WERI-Rb-1 (cell line): Measurements from ENCODE around the gene BCAP31.

Experiments used
- DNase-seq: peaks from one replicate; pipeline ENCODE4 v3.0.0-alpha.2; 2020
- H3K27ac ChIP-seq: fragments of 250-450 bp; sonication (Bioruptor Pico); 2 replicates; pipeline ENCODE4 v1.5.1; 2020; ENCODE audit warnings: mild to moderate bottlenecking, moderate library complexity
- H3K27me3 ChIP-seq: fragments of 250-450 bp; sonication (Bioruptor Pico); 2 replicates; pipeline ENCODE4 v1.5.1; 2021; ENCODE audit warnings: mild to moderate bottlenecking, low read depth, moderate library complexity; ENCODE audit not compliant: insufficient read depth, severe bottlenecking
- H3K36me3 ChIP-seq: fragments of 250-450 bp; sonication (Bioruptor Pico); 2 replicates; pipeline ENCODE4 v1.5.1; 2020; ENCODE audit warnings: mild to moderate bottlenecking, moderate library complexity
- H3K4me3 ChIP-seq: 2 replicates; pipeline ENCODE4 v1.5.1; 2011; ENCODE audit warnings: low read depth, mild to moderate bottlenecking, control low read depth, low read length
- H3K9me3 ChIP-seq: fragments of 250-450 bp; sonication (Bioruptor Pico); 2 replicates; pipeline ENCODE4 v1.5.1; 2021; ENCODE audit warnings: mild to moderate bottlenecking, moderate library complexity; ENCODE audit not compliant: severe bottlenecking
- CTCF ChIP-seq: IDR thresholded peaks from 2 replicates; pipeline ENCODE4 v1.5.1; 2011; ENCODE audit warnings: low read depth, mild to moderate bottlenecking, control low read depth, inconsistent platforms, low read length

BCAP31 gene

GRCh38 chrX:153653556-153653955 is 70.6 kb downstream of the BCAP31 start:
- TF ChIP-seq CTCF, result no peak
- Histone ChIP-seq H3K27ac (no peak overlapping the region), H3K9me3 (peaks cover 12% of the 10 kb centered on the region), H3K4me3 (no peak overlapping the region), H3K36me3 (no peaks in the 10 kb centered on the region), H3K27me3 (peaks cover 7% of the 10 kb centered on the region)
- no peak for DNase-seq

- Histone ChIP-seq H3K27me3 (peaks cover 7% of the 10 kb centered on the region), H3K36me3 (no peaks in the 10 kb centered on the region), H3K9me3 (peaks cover 12% of the 10 kb centered on the region), H3K4me3 (no peak overlapping the region), H3K27ac (no peak overlapping the region)
- DNase-seq, result peak; percentile 56
- TF ChIP-seq CTCF, result peak; percentile 71
Observed at GRCh38 chrX:153651540-153652079, 72.6 kb downstream of the BCAP31 start.

- H3K36me3 ChIP-seq, result no peaks in the 10 kb centered on the region
- H3K27me3 ChIP-seq, result peaks cover 7% of the 10 kb centered on the region
- TF ChIP-seq CTCF, result no peak
- peaks cover 12% of the 10 kb centered on the region for H3K9me3 ChIP-seq
- DNase-seq, result no peak
- no peak overlapping the region for H3K27ac ChIP-seq
- no peak overlapping the region for H3K4me3 ChIP-seq
Observed at GRCh38 chrX:153650959-153651358, 73.2 kb downstream of the BCAP31 start.
